ENCODE results near the gene RHOT2. TPM values are rescaled to one million over a fixed set of nuclear protein-coding genes. Genes with fewer than 3 reads are reported as not detected.

The RHOT2 gene
- total and polyA plus RNA-seq, 9 of the 15 experiments (the other 6 are each of a cell fraction or from before 2014, with no cell fraction given): 5.0 to 373 (median 112) TPM

DNA sequence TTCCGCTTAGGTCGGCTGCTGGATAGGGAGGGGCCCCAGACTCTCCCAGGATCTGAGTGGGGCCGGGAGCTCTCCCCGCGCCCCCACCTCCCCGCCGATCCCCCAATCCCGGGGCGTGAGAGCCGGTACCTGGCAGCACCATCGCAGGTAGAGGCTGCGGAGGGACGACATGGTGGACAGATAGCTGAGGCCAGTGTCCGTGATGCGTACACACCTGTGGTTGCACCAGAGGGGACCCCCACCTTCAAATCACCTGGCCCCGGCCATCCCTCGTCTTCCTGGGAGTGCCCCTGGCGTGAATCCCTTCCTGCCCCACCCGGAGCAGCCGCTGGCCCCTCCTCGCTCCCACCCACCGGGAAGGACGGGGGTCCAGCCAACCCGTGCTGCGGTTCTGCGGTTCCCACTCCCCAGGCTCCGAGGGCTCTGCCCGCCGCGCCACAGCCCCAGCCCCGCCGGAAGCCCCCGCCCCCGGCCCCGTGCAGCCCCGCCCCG lies 27.0 kb downstream of the RHOT2 start:
- no peak overlapping the region; the same call in 2 of the 3 replicates for H3K27ac ChIP-seq (ENCODE audit: extremely low read depth, low read depth, low read length)
- POLR2A ChIA-PET: interaction anchor here (0.6 to 1.6 kb wide), 8 partner anchors 8 to 296 kb away, joined by 3 to 9 read pairs (median 4); partner anchors contain the start of genes GNG13 and METRN
- H3K9me3 ChIP-seq (replicated peaks; ENCODE audit: control insufficient read depth, insufficient read depth, low read depth, low read length): no peaks in the 10 kb centered on the region

More for the DNA sequence above, 27.0 kb downstream of the RHOT2 start:
- H3K9ac ChIP-seq (ENCODE audit: insufficient read depth in 1 of 2, low read depth in 2 of 2, low read length in 2 of 2): peak overlapping the region; percentile 14 to 81; a peak in 3 of 4 replicates
- no TSS peak for BruUV-seq (replicated peaks)
- intact Hi-C loops (cut with micrococcal nuclease): no loop called here
- peaks cover 1% of the 10 kb centered on the region; the same call in 1 of the 2 replicates for H4K20me1 ChIP-seq (replicated peaks; ENCODE audit: control insufficient read depth, insufficient read depth, low read length)
- H3K4me2 ChIP-seq (ENCODE audit: insufficient read depth, low read length): peak overlapping the region; percentile 80
- CTCF ChIA-PET (ENCODE audit: low intra/inter-chr PET ratio): interaction anchor here (1.0 kb wide), 1 partner anchor 90 kb away, joined by 4 read pairs; no protein-coding TSS in a partner anchor
- H3K4me3 ChIP-seq: peak overlapping the region; percentile 45
- H3K27me3 ChIP-seq (ENCODE audit: control insufficient read depth in 2 of 2, insufficient read depth in 2 of 2, low read length in 2 of 2): peaks cover 7 to 16% of the 10 kb centered on the region in 2 experiments; a peak in 4 of 5 replicates
- in situ Hi-C loops (cut with MboI): no loop called here
- no peaks in the 10 kb centered on the region for H3K9me1 ChIP-seq (ENCODE audit: control insufficient read depth, insufficient read depth, low read length)
- ATAC-seq (no peak), DNase-seq (ENCODE audit: extremely low read depth in 1 of 4, low spot score in 3 of 4) (peak in 2 of 4 experiments; percentile 89 to 90), FAIRE-seq (no peak)
- peaks cover 7 to 61% of the 10 kb centered on the region in 2 experiments for H3K4me1 ChIP-seq (replicated peaks in 1 of 2; ENCODE audit: control insufficient read depth in 2 of 2, insufficient read depth in 2 of 2, low read length in 2 of 2)
- TF ChIP-seq PCBP1 (IDR thresholded peaks at IDR 0.05; ENCODE audit: low read depth, low read length, poor library complexity, severe bottlenecking) (peak; percentile 8), GABPA (tag; conservative IDR thresholded peaks at IDR 0.05; ENCODE audit: low read depth) (peak; percentile 68), ZBTB11 (CRISPR knock-in tag; IDR thresholded peaks at IDR 0.05) (0 out of 6 replicates have a peak, but pooled peaks of 1 of the 3 experiments have one; percentile 33), RBBP5 (IDR thresholded peaks at IDR 0.05; ENCODE audit: borderline replicate concordance, insufficient read depth, low read length, poor library complexity, severe bottlenecking) (peak; percentile 13), PHF8 (IDR thresholded peaks at IDR 0.05; ENCODE audit: borderline replicate concordance, low read length) (peak; percentile 30; the same call in 1 of the 2 replicates), TARDBP (IDR thresholded peaks at IDR 0.05) (no peak)
- H2AFZ ChIP-seq (ENCODE audit: low read depth, low read length): peak overlapping the region; percentile 77
- H3K79me2 ChIP-seq (ENCODE audit: control insufficient read depth, insufficient read depth, low read length): peaks cover 5% of the 10 kb centered on the region; the same call in 2 of the 3 replicates
- no peaks in the 10 kb centered on the region for H3K36me3 ChIP-seq (ENCODE audit: control insufficient read depth, insufficient read depth, low read length)
- WGBS (ENCODE audit: insufficient coverage, low coverage, missing lambda C conversion rate): 5% methylated on average over 13 of the region's 37 CpGs

All from K562 (cell line).